DOHH2 (cell line): Measurements from ENCODE around the gene HLA-DQA1.
"Not testable (repeated sequence)": the region's sequence is repeated elsewhere in the genome, so short reads cannot be mapped to it uniquely, and the experiment has no call there.

ENCODE experiments used
- EZH2phosphoT487 ChIP-seq: fragments of 200-600 bp; sonication (generic); IDR thresholded peaks from 2 replicates; pipeline ENCODE4 v1.6.1; 2017; ENCODE audit warnings: borderline replicate concordance, mild to moderate bottlenecking, antibody characterized with exemption, low read length, moderate library complexity, mixed read lengths
- TF ChIP-seq, protein P1 (sequence below): fragments of 200-600 bp; sonication (generic); IDR thresholded peaks from one replicate; pipeline ENCODE4 v1.5.1; 2014; ENCODE audit warnings: antibody characterized with exemption, mild to moderate bottlenecking, low read depth, low read length; ENCODE audit not compliant: poor library complexity, severe bottlenecking

- TF ChIP-seq EZH2phosphoT487 = not testable (repeated sequence)
- TF ChIP-seq, protein P1, sequence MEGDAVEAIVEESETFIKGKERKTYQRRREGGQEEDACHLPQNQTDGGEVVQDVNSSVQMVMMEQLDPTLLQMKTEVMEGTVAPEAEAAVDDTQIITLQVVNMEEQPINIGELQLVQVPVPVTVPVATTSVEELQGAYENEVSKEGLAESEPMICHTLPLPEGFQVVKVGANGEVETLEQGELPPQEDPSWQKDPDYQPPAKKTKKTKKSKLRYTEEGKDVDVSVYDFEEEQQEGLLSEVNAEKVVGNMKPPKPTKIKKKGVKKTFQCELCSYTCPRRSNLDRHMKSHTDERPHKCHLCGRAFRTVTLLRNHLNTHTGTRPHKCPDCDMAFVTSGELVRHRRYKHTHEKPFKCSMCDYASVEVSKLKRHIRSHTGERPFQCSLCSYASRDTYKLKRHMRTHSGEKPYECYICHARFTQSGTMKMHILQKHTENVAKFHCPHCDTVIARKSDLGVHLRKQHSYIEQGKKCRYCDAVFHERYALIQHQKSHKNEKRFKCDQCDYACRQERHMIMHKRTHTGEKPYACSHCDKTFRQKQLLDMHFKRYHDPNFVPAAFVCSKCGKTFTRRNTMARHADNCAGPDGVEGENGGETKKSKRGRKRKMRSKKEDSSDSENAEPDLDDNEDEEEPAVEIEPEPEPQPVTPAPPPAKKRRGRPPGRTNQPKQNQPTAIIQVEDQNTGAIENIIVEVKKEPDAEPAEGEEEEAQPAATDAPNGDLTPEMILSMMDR = not testable (repeated sequence)
These were observed 20.1 kb downstream of the HLA-DQA1 start for GRCh38 chr6:32657329-32657728.
